Pancreas (tissue), 10 donors: ENCODE results near the gene CUX1. TPM values are rescaled to one million over a fixed set of nuclear protein-coding genes. Genes with fewer than 3 reads are reported as not detected.

Source experiments
- ATAC-seq, 4 donors: fragments of 200-7000 bp; cut with Tn5 transposase; one replicate each; pipeline versions ENCODE4 v1.8.0 to v1.9.1; 2020; ENCODE audit warnings: mild to moderate bottlenecking in 4 of 4, moderate library complexity in 4 of 4
- DNase-seq, 6 donors: peaks; one replicate each; pipeline ENCODE4 v3.0.0-alpha.2; 2020
- FAIRE-seq: peaks from 2 replicates; lab custom pipeline; 2012; peaks lifted over from hg19 to GRCh38; lab: Jason Lieb, UNC
- H3K27ac ChIP-seq, 4 donors: fragments of 200-600 bp; sonication (generic); 1 replicate in 3 of 4; 2 replicates in 1 of 4; pipeline versions ENCODE4 v1.5.0 to v1.8.0; 2020
- H3K27me3 ChIP-seq, 4 donors: fragments of 200-600 bp; one replicate each; pipeline ENCODE4 v1.8.0; 2021
- H3K36me3 ChIP-seq, 3 donors: fragments of 200-600 bp; sonication (generic) in 1 of 3; one replicate each; pipeline versions ENCODE4 v1.5.0 to v1.8.0; 2020 to 2021
- H3K4me1 ChIP-seq, 3 donors: fragments of 200-600 bp; one replicate each; pipeline ENCODE4 v1.8.0; 2021
- H3K4me3 ChIP-seq, 4 donors: fragments of 200-600 bp; sonication (generic) in 2 of 4; one replicate each; pipeline versions ENCODE4 v1.5.0 to v1.8.0; 2020 to 2021
- H3K9me3 ChIP-seq, 4 donors: fragments of 200-600 bp; one replicate each; pipeline ENCODE4 v1.8.0; 2021
- WGBS, 2 donors: extraction: QIAGEN DNeasy Blood & Tissue Kit; methylation state at CpG; one replicate each; pipeline ENCODE4 v1.1.7; 2013; 5-methylcytosine and 5-hydroxymethylcytosine counted together
- intact Hi-C, 3 donors: fragments of 100-400 bp; cut with DNase I; formaldehyde crosslinking; loops; one replicate each; pipeline versions ENCODE4 v1.11.1 to v1.14.2; 2022
- polyA plus RNA-seq, 2 donors: library from polyadenylated mRNA; stranded (reverse); fragments of 200-250 nt; gene quantifications; one replicate each; pipeline ENCODE4 v1.2.3, GENCODE V29; 2013
- total RNA-seq, 6 donors: library from RNA; stranded (reverse); fragmentation: NEBNext Ultra II Directional in 4 of 6; extraction: Animal tissue kit (Norgen Biotek cat#: 25700) in 4 of 6; gene quantifications; one replicate each; pipeline versions ENCODE4 v1.2.1 to v1.2.4, GENCODE V29; 2021 to 2023
- TF ChIP-seq, protein P1 (sequence below), 4 donors: fragments of 200-600 bp; sonication (generic) in 3 of 4; IDR thresholded peaks; one replicate each; pipeline versions ENCODE4 v1.5.0 to v1.8.0; 2021; ENCODE audit warnings: antibody characterized with exemption in 4 of 4
- donor health status: healthy with polysubstance abuse.
- donor health status: DM: no; HTN: no; CAD: no; lungs with moderate emphysema.
- donor health status: DM: no; HTN: no; CAD: no.
- donor health status: control.
- donor health status: control.
- donor health status: Bipolar disorder and iron deficiency.
- donor health status: DM: yes; HTN: yes; CAD: no.
- donor health status: DM: no; HTN: no; CAD: no.
- donor health status: DM: no; HTN: no; CAD: no.
- donor health status: DM: yes; HTN: yes; CAD: no.

The CUX1 gene
- total and polyA plus RNA-seq, 8 donors = 18.9 to 61.2 (median 45.1) TPM

DNA sequence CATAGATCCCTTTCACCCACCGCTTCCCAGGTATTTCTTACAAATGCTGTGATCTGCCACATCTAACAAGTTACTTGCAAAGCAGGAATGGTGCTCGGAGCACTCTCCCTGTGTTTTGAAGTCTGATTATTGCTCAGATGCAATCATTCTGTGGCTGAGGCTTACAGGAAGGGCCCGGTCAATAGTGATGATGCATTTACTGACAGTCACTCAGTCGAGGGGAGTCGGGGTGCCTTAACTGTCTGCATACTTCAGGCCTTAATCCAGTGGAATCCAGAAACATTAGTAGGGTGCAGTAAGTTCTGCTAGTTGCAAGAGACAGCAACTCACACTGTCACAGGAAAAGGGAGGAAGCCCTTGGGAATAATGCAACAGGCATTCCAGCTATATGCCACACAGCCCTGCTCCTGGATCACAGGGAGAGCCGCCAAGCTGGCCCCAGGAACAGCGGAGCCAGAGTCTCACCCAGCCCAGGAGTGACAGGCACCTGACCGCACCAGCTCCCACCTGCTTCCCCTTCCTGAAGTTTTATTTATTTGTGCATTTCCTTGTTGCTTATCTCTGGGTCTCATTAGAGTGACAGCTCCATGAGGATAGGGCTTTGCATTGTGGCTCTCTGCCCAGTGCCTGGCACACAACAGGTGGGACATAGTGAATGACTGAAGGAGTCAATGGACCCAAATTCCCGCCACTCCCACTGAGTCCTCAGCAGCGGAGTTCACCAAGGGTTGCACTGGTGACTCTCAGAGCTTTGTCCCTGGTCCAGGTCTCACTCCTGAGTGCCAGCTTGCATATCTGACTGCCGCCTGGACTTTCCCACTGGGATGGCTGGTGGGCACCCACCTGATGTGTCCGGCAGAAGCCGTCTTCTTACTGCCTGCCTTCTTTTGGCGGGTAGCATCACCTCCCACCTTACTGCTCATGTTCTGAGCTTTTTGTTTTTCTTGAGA, 256.8 kb downstream of the CUX1 start:
- no peak for DNase-seq
- TF ChIP-seq, protein P1, sequence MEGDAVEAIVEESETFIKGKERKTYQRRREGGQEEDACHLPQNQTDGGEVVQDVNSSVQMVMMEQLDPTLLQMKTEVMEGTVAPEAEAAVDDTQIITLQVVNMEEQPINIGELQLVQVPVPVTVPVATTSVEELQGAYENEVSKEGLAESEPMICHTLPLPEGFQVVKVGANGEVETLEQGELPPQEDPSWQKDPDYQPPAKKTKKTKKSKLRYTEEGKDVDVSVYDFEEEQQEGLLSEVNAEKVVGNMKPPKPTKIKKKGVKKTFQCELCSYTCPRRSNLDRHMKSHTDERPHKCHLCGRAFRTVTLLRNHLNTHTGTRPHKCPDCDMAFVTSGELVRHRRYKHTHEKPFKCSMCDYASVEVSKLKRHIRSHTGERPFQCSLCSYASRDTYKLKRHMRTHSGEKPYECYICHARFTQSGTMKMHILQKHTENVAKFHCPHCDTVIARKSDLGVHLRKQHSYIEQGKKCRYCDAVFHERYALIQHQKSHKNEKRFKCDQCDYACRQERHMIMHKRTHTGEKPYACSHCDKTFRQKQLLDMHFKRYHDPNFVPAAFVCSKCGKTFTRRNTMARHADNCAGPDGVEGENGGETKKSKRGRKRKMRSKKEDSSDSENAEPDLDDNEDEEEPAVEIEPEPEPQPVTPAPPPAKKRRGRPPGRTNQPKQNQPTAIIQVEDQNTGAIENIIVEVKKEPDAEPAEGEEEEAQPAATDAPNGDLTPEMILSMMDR (IDR thresholded peaks at IDR 0.05) = no peak
- WGBS, 2 donors = 88% methylated on average over 14 of the region's 14 CpGs
- no peak for FAIRE-seq
- Histone ChIP-seq H3K4me1 (peaks cover 0 to 4% (median 0%) of the 10 kb centered on the region in 3 donors), H3K27me3 (no peaks in the 10 kb centered on the region), H3K27ac (no peak overlapping the region), H3K4me3 (no peak overlapping the region), H3K9me3 (no peaks in the 10 kb centered on the region), H3K36me3 (no peaks in the 10 kb centered on the region)
- peak in 3 of 4 donors; percentile 60 to 76 (median 72) for ATAC-seq
- intact Hi-C loops = no loop called here

DNA sequence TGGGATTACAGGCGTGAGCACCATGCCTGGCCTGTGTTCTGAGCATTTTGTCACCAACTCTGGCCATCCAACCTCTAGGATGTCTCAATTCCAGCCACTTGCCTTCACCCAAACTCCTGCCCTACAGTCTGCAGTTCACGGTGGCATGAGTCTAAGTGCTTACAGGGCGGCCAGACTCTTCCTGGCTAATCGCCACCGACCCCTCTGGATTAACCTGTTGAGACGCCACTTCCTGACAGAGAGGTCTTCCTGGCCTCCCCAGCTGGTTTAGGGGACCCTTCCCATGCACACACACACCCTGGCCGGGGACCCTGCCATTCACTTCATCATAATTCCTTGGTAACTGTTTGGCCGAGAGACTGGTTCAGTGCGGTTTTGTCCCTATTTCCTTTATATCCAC, 257.7 kb downstream of the CUX1 start:
- WGBS, 2 donors = 96 to 99% methylated on average over 9 of the region's 9 CpGs
- H3K27ac ChIP-seq = no peak overlapping the region

DNA sequence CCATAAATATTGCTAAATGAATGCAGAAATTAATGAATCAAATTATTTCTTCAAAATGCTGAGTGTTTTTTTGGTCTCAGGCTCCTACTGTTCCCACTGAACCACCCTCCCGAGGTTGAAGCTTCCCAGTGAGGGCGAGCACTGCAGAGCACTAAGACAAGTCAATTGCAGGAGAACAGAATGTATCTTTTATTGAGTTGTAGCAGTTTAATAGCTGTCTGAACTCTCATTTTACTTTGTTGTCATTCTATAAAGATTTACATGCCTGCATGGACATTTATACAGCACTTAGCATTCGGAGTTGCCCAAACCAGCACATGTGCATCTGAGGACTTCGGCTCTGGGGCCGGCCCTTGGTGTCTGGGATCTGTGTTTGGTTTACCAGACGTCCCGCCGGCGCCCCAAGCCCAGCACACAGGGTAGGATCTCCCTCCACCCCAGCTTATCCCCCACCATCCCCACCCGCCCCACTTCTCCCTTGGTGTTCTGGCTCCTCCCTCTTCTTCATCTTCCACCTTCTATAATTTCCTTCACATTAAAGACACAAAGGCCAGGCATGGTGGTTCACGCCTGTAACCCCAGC, 258.2 kb downstream of the CUX1 start:
- H3K27me3 ChIP-seq = no peaks in the 10 kb centered on the region
- intact Hi-C loops = no loop called here
- DNase-seq (no peak), FAIRE-seq (no peak), ATAC-seq (no peak)
- no peaks in the 10 kb centered on the region for H3K36me3 ChIP-seq
- H3K4me3 ChIP-seq = no peak overlapping the region
- TF ChIP-seq, protein P1 (IDR thresholded peaks at IDR 0.05) = no peak
- H3K4me1 ChIP-seq = peaks cover 0 to 4% (median 0%) of the 10 kb centered on the region in 3 donors
- WGBS, 2 donors = 96 to 97% methylated on average over 11 of the region's 11 CpGs
- H3K27ac ChIP-seq = no peak overlapping the region
- no peaks in the 10 kb centered on the region for H3K9me3 ChIP-seq

More for the DNA sequence above, 257.7 kb downstream of the CUX1 start:
- FAIRE-seq (no peak), DNase-seq (no peak), ATAC-seq (no peak)
- H3K9me3 ChIP-seq = no peaks in the 10 kb centered on the region
- intact Hi-C loops = no loop called here
- TF ChIP-seq, protein P1 (IDR thresholded peaks at IDR 0.05) = no peak
- H3K36me3 ChIP-seq = no peaks in the 10 kb centered on the region
- no peak overlapping the region for H3K4me3 ChIP-seq
- peaks cover 0 to 4% (median 0%) of the 10 kb centered on the region in 3 donors for H3K4me1 ChIP-seq
- no peaks in the 10 kb centered on the region for H3K27me3 ChIP-seq

DNA sequence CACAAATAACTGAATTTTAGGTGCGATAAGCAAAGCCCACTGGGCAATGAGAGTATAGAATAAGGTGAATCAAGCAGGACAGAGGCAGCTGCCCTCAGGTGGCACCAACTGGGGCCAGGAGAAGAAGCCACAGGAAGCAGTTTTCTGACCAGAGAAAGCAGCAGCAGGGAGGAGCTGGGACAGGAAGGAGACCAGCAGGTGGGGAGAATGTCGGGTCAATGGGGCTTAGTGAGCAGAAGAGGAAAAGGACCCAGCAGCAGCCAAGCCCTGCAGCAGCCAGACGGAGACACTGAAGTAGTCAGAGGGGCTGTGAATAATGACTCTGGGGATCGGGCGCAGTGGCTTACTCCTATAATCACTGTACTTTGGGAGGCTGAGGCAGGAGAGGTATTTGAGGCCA, 259.7 kb downstream of the CUX1 start:
- TF ChIP-seq, protein P1 (IDR thresholded peaks at IDR 0.05) = no peak
- no peaks in the 10 kb centered on the region for H3K9me3 ChIP-seq
- FAIRE-seq (no peak), DNase-seq (no peak), ATAC-seq (no peak)
- H3K27me3 ChIP-seq = no peaks in the 10 kb centered on the region
- H3K27ac ChIP-seq = no peak overlapping the region
- H3K4me1 ChIP-seq = peaks cover 0 to 4% (median 0%) of the 10 kb centered on the region in 3 donors
- 91 to 97% methylated on average over 5 of the region's 5 CpGs for WGBS, 2 donors
- H3K36me3 ChIP-seq = no peaks in the 10 kb centered on the region
- H3K4me3 ChIP-seq = no peak overlapping the region
- intact Hi-C loops = no loop called here
